A204.1 (cell line): Measurements from ENCODE around the gene PCP4.

Experiments
- FAIRE-seq: peaks from 2 replicates; lab custom pipeline; 2012; peaks lifted over from hg19 to GRCh38; lab: Jason Lieb, UNC

Gene PCP4

GRCh38 chr21:39923476-39923875 is 56.2 kb downstream of the PCP4 start:
- no peak for FAIRE-seq

GRCh38 chr21:39924577-39925308 is 57.5 kb downstream of the PCP4 start:
- FAIRE-seq = no peak

- no peak for FAIRE-seq
These were observed 60.2 kb downstream of the PCP4 start for GRCh38 chr21:39927304-39927886.

- FAIRE-seq = no peak
These were observed 65.1 kb downstream of the PCP4 start for GRCh38 chr21:39932335-39932734.

- no peak for FAIRE-seq
These were observed 67.7 kb downstream of the PCP4 start for GRCh38 chr21:39934895-39935294.

GRCh38 chr21:39935716-39936115 is 68.5 kb downstream of the PCP4 start:
- no peak for FAIRE-seq

GRCh38 chr21:39938086-39938625 is 70.9 kb downstream of the PCP4 start:
- FAIRE-seq = no peak

GRCh38 chr21:39946199-39946598 is 79.0 kb downstream of the PCP4 start:
- FAIRE-seq = no peak

- FAIRE-seq = no peak
These were observed 79.8 kb downstream of the PCP4 start for GRCh38 chr21:39947031-39947430.

- FAIRE-seq = no peak
These were observed 84.2 kb downstream of the PCP4 start for GRCh38 chr21:39951183-39952101.

GRCh38 chr21:39952265-39952664 is 85.0 kb downstream of the PCP4 start:
- no peak for FAIRE-seq

- FAIRE-seq = no peak
These were observed 87.3 kb downstream of the PCP4 start for GRCh38 chr21:39954570-39954969.

- FAIRE-seq = no peak
These were observed 88.1 kb downstream of the PCP4 start for GRCh38 chr21:39955326-39955725.

- no peak for FAIRE-seq
These were observed 89.3 kb downstream of the PCP4 start for GRCh38 chr21:39956586-39956985.

- FAIRE-seq = no peak
These were observed 91.5 kb downstream of the PCP4 start for GRCh38 chr21:39958731-39959130.

GRCh38 chr21:39961251-39961650 is 94.0 kb downstream of the PCP4 start:
- no peak for FAIRE-seq

GRCh38 chr21:39965026-39965425 is 97.8 kb downstream of the PCP4 start:
- no peak for FAIRE-seq

GRCh38 chr21:39966786-39967185 is 99.5 kb downstream of the PCP4 start:
- no peak for FAIRE-seq

- no peak for FAIRE-seq
These were observed 100.8 kb downstream of the PCP4 start for GRCh38 chr21:39968010-39968409.

GRCh38 chr21:39969691-39970364 is 102.6 kb downstream of the PCP4 start:
- no peak for FAIRE-seq

GRCh38 chr21:39971956-39972355 is 104.7 kb downstream of the PCP4 start:
- no peak for FAIRE-seq

- no peak for FAIRE-seq
These were observed 105.2 kb downstream of the PCP4 start for GRCh38 chr21:39972471-39972870.
